PC-9 (cell line): Measurements from ENCODE around the gene LRRK1. TPM values are rescaled to one million over a fixed set of nuclear protein-coding genes. Genes with fewer than 3 reads are reported as not detected.

Experiments used
- BruUV-seq: library from RNA; stranded (reverse); fragments of 400-500 nt; replicated peaks from 2 replicates; lab custom pipeline; 2021; lab: Mats Ljungman, UMichigan
- CTCF ChIA-PET: fragments of 300-600 bp; sonication (Branson Sonifier 250); formaldehyde crosslinking; loops from one replicate; lab custom pipeline; 2022; ENCODE audit warnings: antibody characterized with exemption; lab: Charles Lee
- POLR2A ChIA-PET: fragments of 300-600 bp; sonication (Branson Sonifier 250); formaldehyde crosslinking; loops from one replicate; lab custom pipeline; 2022; ENCODE audit warnings: antibody characterized with exemption; ENCODE audit not compliant: unreplicated experiment; lab: Charles Lee
- DNase-seq, 2 experiments: peaks; one replicate each; pipeline versions ENCODE4 v3.0.0 to v3.0.0-alpha.2; 2015 to 2022; ENCODE audit warnings: mixed read lengths in 1 of 2
- H2AFZ ChIP-seq: fragments of 200-600 bp; sonication (generic); 2 replicates; pipeline ENCODE4 v1.8.1; 2017; ENCODE audit warnings: antibody characterized with exemption
- H3F3A ChIP-seq: fragments of 200-600 bp; sonication (generic); 2 replicates; pipeline ENCODE4 v1.8.1; 2017; ENCODE audit warnings: antibody characterized with exemption, mild to moderate bottlenecking, low read depth; ENCODE audit not compliant: insufficient read depth
- H3K27ac ChIP-seq: fragments of 200-600 bp; sonication (generic); 2 replicates; pipeline ENCODE4 v1.6.1; 2016; ENCODE audit warnings: mixed run types
- H3K27me3 ChIP-seq: fragments of 200-600 bp; sonication (generic); 2 replicates; pipeline ENCODE4 v1.6.1; 2016; ENCODE audit warnings: low read depth, mixed run types; ENCODE audit not compliant: insufficient read depth
- H3K36me3 ChIP-seq: fragments of 200-600 bp; sonication (generic); 2 replicates; pipeline ENCODE4 v1.6.1; 2016; ENCODE audit warnings: low read depth, mixed run types
- H3K4me1 ChIP-seq: fragments of 200-600 bp; sonication (generic); replicated peaks from 2 replicates; pipeline ENCODE4 v1.6.1; 2016; ENCODE audit warnings: mixed run types; ENCODE audit not compliant: insufficient read depth
- H3K4me2 ChIP-seq: fragments of 200-600 bp; sonication (generic); 2 replicates; pipeline ENCODE4 v1.6.1; 2017; ENCODE audit warnings: mixed run types
- H3K4me3 ChIP-seq: fragments of 200-600 bp; sonication (generic); 2 replicates; pipeline ENCODE4 v1.6.1; 2016; ENCODE audit warnings: mixed run types
- H3K79me2 ChIP-seq: fragments of 200-600 bp; sonication (generic); 2 replicates; pipeline ENCODE4 v1.6.1; 2017; ENCODE audit warnings: low read depth, mixed run types
- H3K9me2 ChIP-seq: fragments of 200-600 bp; sonication (generic); 2 replicates; pipeline ENCODE4 v1.8.1; 2017; ENCODE audit warnings: mild to moderate bottlenecking; ENCODE audit not compliant: insufficient read depth
- H3K9me3 ChIP-seq: fragments of 200-600 bp; sonication (generic); 2 replicates; pipeline ENCODE4 v1.8.1; 2016; ENCODE audit warnings: low read depth; ENCODE audit not compliant: insufficient read depth
- H4K20me1 ChIP-seq: fragments of 200-600 bp; sonication (generic); 2 replicates; pipeline ENCODE4 v1.8.1; 2017; ENCODE audit not compliant: insufficient read depth
- EZH2 ChIP-seq: fragments of 200-600 bp; sonication (generic); IDR thresholded peaks from 2 replicates; pipeline ENCODE4 v1.8.0; 2017; ENCODE audit warnings: antibody characterized with exemption, low read depth
- intact Hi-C: fragments of 100-400 bp; cut with micrococcal nuclease; formaldehyde crosslinking; loops from one replicate; pipeline ENCODE4 v1.10.0; 2022; ENCODE audit not compliant: unreplicated experiment
- total RNA-seq: library from RNA; stranded (reverse); gene quantifications from 2 replicates; pipeline ENCODE4 v1.2.3, GENCODE V29; 2021
- TF ChIP-seq, protein P1 (sequence below): fragments of 200-600 bp; sonication (generic); conservative IDR thresholded peaks from 2 replicates; pipeline ENCODE4 v1.6.1; 2017; ENCODE audit warnings: mixed run types, antibody characterized with exemption, mild to moderate bottlenecking, moderate library complexity

The LRRK1 gene
- total RNA-seq, 1 experiment from 2014 or later, result 15.7 TPM

DNA sequence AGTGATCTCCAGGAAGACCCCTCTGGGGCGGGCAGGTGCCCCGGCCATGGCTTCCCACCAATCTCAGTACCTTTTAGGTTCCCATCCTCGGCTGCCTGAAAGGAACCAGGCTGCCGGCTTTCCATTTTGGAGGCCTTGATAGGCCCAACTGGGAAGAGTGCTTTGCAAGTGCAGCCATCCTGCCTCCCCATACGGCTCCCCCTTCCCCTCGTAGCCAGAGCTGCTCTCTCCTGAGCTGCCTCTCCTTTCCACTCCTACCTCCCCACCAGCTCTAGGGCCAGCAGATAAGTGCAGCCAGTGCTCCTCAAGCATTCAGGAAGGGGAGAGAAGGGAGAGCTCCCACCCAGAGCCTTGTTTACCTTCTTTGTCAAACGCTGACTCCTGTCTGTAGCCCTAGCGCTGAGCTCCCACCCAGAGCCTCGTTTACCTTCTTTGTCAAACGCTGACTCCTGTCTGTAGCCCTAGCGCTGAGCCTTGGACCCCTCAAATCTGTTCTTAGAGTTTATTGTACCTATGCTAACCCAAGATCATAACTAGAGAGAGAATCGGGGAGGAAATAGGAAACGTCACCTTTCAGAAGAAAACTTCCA is 133.0 kb downstream of the LRRK1 start:
- H3K9me2 ChIP-seq, result no peaks in the 10 kb centered on the region
- H3K36me3 ChIP-seq, result no peaks in the 10 kb centered on the region
- no peak overlapping the region for H2AFZ ChIP-seq
- H3K4me2 ChIP-seq, result no peak overlapping the region
- BruUV-seq, result no TSS peak
- no peaks in the 10 kb centered on the region for H3K4me1 ChIP-seq
- DNase-seq, result no peak
- ChIA-PET POLR2A (no interaction called here), CTCF (no interaction called here)
- no peaks in the 10 kb centered on the region for H3F3A ChIP-seq
- H3K9me3 ChIP-seq, result no peaks in the 10 kb centered on the region
- H3K27ac ChIP-seq, result no peak overlapping the region
- no peak overlapping the region for H3K4me3 ChIP-seq
- H3K27me3 ChIP-seq, result no peaks in the 10 kb centered on the region
- no peaks in the 10 kb centered on the region for H3K79me2 ChIP-seq
- intact Hi-C loops, result no loop called here
- no peak for TF ChIP-seq EZH2
- TF ChIP-seq, protein P1, sequence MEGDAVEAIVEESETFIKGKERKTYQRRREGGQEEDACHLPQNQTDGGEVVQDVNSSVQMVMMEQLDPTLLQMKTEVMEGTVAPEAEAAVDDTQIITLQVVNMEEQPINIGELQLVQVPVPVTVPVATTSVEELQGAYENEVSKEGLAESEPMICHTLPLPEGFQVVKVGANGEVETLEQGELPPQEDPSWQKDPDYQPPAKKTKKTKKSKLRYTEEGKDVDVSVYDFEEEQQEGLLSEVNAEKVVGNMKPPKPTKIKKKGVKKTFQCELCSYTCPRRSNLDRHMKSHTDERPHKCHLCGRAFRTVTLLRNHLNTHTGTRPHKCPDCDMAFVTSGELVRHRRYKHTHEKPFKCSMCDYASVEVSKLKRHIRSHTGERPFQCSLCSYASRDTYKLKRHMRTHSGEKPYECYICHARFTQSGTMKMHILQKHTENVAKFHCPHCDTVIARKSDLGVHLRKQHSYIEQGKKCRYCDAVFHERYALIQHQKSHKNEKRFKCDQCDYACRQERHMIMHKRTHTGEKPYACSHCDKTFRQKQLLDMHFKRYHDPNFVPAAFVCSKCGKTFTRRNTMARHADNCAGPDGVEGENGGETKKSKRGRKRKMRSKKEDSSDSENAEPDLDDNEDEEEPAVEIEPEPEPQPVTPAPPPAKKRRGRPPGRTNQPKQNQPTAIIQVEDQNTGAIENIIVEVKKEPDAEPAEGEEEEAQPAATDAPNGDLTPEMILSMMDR, result no peak
- H4K20me1 ChIP-seq, result no peaks in the 10 kb centered on the region

DNA sequence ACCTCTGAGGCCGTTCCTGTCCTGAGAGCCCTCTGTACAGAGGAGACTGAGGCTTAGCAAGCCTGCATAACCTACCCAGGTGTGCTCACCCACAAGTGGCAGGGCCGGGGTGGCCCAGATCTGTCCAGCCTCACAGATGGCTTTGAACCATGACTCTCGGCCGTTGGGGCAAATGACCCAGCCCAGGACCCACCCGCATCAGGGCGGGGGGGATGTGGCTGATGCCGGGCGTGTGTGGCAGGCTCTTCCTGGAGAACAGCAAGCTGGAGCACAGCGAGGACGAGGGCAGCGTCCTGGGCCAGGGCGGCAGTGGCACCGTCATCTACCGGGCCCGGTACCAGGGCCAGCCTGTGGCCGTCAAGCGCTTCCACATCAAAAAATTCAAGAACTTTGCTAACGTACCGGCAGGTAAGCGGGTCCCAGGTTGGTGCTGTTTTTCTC is 133.5 kb downstream of the LRRK1 start:
- intact Hi-C loops, result no loop called here
- TF ChIP-seq, protein P1, result no peak
- TF ChIP-seq EZH2, result no peak
- Histone ChIP-seq H4K20me1 (no peaks in the 10 kb centered on the region), H3K27me3 (no peaks in the 10 kb centered on the region), H3K4me2 (no peak overlapping the region), H3K9me2 (no peaks in the 10 kb centered on the region), H3F3A (no peaks in the 10 kb centered on the region), H3K27ac (no peak overlapping the region), H3K4me1 (no peaks in the 10 kb centered on the region), H2AFZ (no peak overlapping the region), H3K79me2 (no peaks in the 10 kb centered on the region), H3K36me3 (no peaks in the 10 kb centered on the region), H3K4me3 (no peak overlapping the region), H3K9me3 (no peaks in the 10 kb centered on the region)
- no TSS peak for BruUV-seq
- ChIA-PET CTCF (no interaction called here), POLR2A (no interaction called here)
- no peak for DNase-seq

GRCh38 chr15:101053261-101053660 is 134.1 kb downstream of the LRRK1 start:
- Histone ChIP-seq H2AFZ (no peak overlapping the region), H3F3A (no peaks in the 10 kb centered on the region), H3K9me2 (no peaks in the 10 kb centered on the region), H3K27ac (no peak overlapping the region), H3K4me1 (no peaks in the 10 kb centered on the region), H4K20me1 (no peaks in the 10 kb centered on the region), H3K27me3 (no peaks in the 10 kb centered on the region), H3K79me2 (no peaks in the 10 kb centered on the region), H3K4me2 (no peak overlapping the region), H3K4me3 (no peak overlapping the region), H3K36me3 (no peaks in the 10 kb centered on the region), H3K9me3 (no peaks in the 10 kb centered on the region)
- BruUV-seq, result no TSS peak
- DNase-seq, result no peak
- POLR2A ChIA-PET, result no interaction called here
- TF ChIP-seq, protein P1, result no peak
- TF ChIP-seq EZH2, result no peak
- CTCF ChIA-PET, result no interaction called here
- intact Hi-C loops, result no loop called here
